Measurements from ENCODE around the gene CBFA2T3. TPM values are rescaled to one million over a fixed set of nuclear protein-coding genes. Genes with fewer than 3 reads are reported as not detected.

Gene CBFA2T3
- total RNA-seq, 1 donor from 2014 or later = 1.4 TPM

DNA sequence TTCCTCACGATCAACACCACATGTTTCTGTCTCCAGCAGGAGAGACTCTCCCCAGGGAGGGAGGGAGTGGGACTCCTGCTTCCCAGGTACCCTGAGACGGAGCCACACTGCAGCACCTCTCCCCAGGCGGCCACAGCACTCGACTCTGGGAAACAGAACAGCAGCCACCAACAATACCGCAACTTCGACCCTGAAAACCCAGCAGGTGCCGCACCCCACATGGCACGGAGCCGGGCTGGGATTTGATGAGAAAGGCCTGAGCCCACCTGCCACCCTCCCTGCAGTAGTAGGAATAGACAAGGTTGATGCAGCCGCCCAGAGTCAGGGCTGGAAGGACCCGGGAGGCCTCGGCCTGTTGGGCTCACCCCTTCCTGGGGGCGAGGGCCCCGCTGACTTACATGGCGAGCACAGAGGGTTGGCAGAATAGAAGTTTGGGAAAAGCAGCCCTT, 134.7 kb downstream of the CBFA2T3 start:
- DNase-seq (ENCODE audit: low spot score) = no peak

DNA sequence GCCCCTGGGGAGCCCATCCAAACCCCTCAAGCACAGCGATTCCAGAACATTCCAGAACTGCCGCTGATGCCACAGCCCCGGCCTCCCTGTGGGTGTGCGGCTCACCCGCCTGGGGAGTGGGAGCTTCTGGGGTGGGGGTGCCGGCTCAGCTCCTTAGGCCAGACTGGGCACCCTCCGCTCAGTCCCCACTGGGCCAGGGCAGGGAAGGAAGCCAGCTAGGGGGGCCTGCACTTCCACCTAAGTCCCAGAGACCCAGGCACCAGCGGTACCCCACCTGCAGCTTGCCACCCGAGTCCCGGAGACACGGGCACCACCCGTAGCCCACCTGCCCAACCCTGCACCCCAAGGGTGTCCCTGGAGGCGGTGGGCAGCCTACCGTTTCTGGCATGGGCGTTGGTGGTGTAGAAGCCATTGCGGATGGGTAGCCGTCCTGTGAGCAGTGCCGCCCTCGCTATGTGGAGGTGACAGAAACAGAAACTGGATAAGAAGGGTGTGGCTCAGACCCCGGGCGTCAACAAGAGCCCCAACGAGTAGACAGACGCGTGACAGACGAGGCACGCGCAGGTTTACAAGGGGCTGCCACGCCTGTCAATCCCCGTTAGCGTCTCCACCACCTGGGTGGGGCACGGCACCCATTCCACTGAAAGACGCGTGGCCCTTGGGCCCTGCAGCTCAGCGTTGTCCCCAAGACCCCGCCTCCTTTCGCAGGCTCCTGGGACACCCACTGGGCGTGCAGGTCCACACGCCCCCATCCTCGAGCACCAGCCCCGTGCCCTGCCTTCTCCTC, 135.3 kb downstream of the CBFA2T3 start:
- no peak for DNase-seq (ENCODE audit: low spot score)

DNA sequence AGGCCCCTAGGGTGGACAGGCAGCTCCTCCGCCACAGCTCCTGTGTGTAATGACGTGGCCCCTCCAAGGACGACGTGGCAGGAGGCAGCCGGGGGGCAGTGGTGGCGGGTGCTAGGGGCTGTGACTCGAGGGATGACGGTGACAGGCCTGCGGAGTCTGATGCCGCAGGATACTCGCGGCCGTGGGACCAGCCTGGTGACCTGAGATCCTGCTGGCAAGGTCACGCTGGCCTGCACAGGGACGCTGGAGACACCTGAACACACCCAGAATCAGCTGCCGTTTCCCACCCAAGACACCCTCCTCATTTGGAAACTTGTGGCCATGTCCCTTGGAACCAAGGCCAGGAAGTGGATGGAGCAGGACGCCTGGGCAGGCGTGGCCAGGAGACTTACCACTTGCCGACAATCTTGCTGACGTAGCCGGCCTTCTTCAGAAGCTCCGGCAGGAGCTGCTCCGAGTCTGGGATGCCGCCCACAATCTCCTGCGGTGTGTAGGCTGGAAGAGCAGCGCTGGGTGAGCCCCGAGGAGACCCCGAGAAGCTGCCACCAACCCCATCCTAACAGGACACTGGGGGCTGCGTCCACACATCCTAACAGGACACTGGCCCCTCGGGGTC, 136.3 kb downstream of the CBFA2T3 start:
- no peak for DNase-seq (ENCODE audit: low spot score)

DNA sequence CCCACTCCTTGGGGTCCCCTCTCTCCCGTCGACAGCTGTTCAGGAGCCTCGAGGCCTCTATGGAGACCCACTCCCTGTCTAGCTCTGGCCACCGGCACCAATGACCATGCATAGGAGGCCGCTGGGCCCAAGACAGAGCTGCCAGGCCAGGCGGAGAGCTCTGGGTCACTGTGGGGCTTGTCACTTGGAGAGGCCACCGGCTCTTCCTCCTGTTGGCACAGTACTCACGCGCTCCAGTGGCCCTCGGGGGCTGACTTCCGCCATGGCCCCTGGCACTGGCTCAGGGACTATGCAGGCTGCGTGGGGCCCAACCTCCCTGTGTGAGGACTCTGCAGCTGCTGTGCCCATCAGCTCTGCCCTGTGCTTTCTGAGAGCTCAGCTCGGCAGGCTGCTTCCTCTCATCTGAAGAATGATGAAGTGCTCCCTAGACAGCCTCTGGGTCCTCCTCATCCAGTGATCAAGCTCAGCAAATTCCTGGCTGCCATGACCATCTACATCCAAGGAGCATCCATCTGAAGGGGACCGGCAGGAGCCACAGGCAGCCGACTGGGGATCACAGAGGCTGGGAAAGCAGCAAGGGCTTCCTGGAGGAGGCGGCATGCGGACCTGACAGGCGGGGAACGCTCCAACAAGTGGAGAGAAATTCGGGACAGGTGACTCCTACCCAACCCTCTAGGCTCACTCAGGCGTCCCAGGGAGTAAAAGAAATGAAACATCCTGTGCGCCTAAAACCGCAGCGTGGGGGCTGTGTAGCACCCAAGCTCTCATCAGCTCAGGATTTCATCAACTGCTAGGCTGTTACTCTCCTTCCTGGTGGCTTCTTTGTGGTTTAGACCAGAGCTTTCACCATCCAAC, 137.0 kb downstream of the CBFA2T3 start:
- no peak for DNase-seq (ENCODE audit: low spot score)

DNA sequence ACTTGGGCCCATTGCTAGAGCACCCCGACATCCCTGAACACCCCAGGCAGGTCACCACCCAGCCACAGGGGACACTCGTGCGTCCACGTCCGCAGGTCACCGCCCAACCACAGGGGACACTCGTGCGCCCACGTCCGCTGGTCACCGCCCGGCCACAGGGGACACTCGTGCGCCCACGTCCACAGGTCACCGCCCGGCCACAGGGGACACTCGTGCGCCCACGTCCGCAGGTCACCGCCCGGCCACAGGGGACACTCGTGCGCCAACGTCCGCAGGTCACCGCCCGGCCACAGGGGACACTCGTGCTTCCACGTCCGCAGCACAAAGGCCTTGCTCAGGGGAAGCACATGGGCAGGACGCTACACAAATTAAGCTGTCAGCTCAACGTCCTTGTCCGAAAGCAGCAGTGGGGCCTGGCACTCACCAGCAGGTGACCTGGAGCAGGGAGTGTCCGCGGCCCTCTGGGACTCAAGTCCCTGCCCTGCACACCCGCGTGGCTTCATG, 137.9 kb downstream of the CBFA2T3 start:
- no peak for DNase-seq (ENCODE audit: low spot score)

DNA sequence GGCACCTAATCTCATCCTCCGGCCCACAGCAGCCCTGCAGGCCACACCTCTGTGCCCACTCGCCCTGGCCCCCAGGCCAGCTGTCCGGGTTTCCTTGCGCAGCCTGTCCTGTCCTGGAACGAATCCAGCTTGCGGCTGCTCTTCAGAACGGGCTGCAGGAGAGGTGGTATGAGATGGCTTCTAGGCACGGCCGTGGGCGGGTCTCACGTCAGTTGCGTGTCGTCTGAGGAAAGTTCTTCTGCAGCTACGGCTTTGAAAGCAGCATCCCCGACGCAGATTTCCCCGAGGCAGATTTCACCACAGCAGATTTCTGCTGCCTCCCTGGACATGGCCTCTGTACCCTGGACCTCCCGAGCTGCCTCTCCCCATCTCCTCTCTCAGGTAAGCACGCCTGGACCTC, 138.4 kb downstream of the CBFA2T3 start:
- DNase-seq (ENCODE audit: low spot score) = no peak

DNA sequence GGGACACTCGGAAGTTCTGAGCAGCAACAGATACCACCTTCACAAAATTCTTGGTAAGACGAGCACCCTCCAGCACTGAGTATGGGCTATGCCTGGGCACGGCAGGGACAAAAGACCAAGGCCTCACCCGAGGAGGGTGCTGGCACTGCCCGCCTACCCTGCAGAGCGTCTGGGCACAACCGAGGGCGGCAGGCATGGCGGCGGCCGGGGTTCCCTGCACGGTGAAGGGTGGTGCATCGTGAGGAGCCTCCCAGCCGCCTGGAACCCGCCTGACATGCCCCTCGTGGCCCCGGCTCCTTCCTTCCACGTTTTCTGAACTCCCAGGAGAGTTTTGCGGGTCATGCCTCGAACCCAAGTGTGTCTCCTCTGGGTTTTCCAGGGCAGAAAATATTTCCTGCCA, 139.2 kb downstream of the CBFA2T3 start:
- no peak for DNase-seq (ENCODE audit: low spot score)

DNA sequence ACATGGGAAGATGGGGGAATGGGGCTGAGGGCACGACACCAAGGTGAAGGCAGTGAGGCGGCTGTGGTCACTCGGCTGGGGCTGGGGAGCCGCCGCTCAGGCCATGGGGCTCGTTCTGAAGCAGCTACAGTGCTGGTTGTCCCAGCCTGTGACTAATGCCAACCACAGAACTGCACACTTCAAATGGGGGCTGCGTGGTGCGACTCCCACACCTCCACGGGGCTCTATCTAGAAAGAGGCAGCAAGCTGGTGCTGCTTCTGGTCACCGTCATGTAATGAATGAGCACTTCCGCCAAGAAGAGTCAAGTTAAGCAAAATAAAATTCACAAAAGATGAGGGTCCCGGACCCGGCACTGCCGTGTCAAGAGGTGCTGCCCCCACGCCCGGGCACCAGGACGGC, 140.2 kb downstream of the CBFA2T3 start:
- no peak for DNase-seq (ENCODE audit: low spot score)

DNA sequence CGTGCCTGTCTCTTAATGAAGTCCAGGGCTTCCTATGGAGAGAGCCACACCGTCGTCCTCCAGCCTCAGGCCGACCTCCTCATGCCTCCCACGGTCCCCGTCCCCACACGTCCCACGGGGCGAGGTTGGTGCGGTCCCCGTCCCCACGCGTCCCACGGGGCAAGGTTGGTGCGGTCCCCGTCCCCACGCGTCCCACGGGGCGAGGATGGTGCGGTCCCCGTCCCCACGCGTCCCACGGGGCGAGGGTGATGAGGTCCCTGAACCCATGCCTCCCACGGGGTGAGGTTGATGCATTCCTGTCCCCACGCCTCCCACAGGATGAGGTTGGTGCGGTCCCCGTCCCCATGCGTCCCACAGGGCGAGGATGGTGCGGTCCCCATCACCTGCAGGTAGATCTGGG, 141.2 kb downstream of the CBFA2T3 start:
- DNase-seq (ENCODE audit: low spot score) = no peak

DNA sequence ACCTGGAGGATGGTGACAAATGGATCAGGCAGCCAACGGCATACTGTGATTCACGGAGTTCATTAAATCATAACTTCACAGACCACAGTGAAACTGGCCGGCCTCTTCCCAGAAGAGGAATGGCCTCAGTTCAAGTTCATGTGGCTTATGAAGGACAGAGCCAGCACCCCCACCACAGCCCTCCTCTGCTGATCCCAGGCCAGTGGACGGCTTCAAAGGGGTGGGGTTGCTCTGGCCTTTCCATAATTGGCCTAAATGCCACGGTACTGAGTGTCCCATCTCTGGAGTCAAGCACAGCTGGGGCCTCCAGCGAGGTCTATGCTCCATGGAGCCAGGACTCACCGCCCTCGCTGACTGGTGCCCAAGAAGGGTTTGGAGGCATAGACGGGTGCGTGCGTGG, 141.6 kb downstream of the CBFA2T3 start:
- no peak for DNase-seq (ENCODE audit: low spot score)

DNA sequence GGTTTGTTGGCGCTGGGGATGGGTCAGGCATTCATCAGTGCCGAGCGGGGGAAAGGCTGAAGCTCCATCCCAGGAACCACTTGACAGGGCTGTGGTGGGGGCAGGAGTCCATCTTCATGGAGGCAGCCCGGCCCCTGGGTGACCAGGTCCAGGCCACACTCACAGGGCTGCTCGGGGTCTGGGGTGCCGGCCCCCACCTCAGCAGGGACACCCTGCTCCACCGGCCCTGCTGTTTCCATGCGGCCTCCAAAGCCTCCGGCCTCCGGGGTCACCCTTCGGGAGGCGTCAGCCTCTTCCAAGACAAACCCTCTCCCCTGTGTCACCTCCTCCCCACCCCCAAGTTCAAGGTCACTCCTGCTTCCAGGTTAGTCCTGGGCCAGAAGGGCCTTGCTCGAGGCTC, 142.3 kb downstream of the CBFA2T3 start:
- no peak for DNase-seq (ENCODE audit: low spot score)

DNA sequence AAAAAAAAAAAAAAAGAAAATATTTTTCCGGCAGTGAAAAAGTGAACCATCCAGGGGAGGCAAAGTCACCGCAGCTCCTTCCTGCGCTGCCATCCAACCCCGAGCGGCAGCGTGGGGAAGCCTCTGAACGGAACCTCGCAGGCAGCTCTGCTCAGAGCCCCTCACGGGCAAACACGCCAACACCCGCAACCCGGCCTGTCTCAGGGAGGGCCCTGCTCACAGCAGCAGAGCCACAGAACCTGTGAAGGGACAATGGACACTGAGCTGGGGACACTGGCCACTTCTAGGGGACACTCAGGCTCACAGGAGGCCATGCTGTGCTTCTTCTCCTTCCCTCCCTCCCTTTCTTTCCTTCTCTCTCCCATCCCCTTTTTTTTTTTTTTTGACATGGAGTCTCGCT, 143.9 kb downstream of the CBFA2T3 start:
- DNase-seq (ENCODE audit: low spot score) = no peak

DNA sequence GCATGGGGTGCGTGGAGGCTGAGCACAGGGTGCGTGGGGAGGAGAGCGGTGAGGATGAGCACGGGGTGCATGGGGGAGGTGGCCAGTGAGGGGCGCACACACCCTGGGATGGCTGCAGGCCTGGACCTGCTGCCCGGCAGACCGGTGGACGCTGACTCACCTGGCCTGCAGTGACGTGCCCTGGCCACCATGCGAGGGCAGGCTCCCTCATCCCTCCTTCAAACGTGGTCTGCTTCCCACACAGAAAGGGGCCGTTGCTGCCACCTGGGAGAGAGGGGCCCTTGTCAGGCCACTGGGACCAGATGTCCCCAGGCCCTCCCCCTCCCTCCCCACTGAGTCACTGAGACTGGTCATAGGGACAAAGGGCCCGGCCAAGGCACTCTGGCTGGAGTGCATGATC, 145.2 kb downstream of the CBFA2T3 start:
- no peak for DNase-seq (ENCODE audit: low spot score)

DNA sequence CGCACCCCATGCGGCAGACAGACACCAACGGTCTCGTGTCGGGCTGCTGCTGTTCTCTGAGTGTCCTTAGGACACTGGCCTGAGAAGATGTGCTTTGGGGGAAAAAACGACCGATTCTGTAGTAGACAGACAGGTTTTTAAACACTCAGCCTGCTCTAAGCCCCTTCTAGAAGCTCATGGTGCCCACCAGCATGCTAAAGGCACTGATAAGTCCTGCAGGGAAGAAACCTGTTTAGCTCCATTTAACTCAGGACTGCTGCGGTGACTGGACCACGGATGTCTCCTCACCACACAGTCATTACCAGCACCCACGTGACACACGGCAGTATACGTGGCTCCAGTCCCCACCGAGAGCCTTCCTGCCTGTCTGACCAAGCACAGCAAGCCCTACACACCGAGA, 146.2 kb downstream of the CBFA2T3 start:
- no peak for DNase-seq (ENCODE audit: low spot score)

DNA sequence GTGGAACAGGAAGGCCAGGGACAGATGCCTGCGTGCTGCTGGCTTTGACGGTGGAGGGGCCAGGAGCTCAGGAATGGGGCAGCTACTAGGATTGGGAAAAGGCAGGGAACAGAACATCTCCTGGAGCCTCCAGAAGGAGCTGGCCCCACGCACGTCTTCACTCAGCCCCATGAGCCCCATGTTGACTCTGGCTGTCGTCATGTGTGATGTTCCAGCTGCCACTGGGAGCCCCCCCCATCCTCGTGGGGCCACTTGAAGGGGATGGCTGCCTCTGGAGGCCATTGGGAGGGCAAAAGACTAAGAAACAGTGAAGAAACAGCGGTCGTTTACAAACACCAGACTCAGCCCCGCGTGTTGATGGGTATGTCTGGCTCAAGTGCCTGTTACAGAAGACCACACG, 146.7 kb downstream of the CBFA2T3 start:
- peak; percentile 84 for DNase-seq (ENCODE audit: low spot score)

DNA sequence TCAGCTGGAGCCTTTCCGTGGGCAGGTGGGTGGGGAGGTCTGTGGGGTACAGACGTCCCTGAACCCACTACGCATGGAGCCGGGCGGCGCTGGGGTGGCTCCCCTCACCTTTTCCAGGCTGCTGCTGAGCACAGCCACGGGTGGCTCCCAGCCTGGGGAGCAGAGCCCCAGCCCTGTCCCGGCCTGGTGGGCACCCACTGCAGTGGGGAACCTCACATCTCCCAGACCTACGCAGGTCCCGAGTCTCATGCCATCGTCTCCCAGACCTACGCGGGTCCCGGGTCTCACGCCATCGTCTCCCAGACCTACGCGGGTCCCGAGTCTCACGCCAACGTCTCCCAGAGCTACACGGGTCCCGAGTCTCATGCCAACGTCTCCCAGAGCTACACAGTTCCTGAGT, 148.3 kb downstream of the CBFA2T3 start:
- DNase-seq (ENCODE audit: low spot score) = no peak

DNA sequence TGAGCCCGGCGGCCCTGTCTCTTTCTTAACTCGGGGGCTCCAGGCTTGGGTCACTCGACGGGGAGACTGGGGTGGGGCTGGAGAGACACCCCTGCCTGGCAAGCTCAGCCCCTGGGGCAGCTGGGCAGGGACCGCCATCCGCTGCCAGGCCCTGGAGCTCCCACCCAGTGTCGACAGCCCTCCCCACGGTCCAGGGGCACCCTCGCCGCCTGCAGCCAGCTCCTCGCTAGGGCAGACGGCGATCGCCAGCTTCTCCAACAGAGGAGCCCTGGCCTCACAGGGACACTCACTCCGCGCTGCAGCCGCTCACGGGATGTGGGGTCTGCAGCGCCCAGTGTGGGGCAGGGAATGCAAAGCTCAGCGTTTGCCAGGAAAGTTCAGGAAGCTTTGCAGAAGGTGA, 149.3 kb downstream of the CBFA2T3 start:
- no peak for DNase-seq (ENCODE audit: low spot score)

DNA sequence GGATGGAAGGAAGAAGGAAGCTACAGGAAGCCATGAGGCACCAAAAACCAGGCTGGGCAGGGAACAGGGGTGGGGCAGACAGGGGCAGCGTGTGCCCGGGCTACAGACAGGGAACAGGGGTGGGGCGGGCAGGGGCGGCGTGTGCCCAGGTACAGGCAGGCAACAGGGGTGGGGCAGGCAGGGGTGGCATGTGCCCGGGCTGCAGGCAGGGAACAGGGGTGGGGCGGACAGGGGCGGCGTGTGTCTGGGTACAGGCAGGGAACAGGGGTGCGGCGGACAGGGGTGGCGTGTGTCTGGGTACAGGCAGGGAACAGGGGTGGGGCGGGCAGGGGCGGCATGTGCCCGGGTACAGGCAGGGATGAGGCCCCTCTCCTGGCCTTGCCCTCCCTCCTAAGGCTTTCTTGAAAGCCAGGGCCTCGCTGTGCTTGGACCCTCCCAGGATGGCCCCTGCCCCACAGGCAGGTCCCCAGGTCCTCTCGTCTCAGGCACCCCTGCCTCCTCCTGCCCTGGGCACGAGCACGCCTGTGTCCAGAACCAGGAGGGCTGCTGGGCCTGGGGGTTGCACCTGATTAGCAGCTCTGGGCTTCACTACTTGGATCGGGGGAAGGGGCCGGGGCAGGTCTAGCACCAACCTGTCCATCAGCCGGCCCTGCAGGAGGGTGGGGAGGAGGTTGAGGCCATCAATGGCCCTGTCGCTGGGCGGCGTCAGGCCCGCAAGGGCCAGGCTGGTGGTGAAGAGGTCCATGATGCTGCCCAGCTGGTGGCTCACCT, 150.8 kb downstream of the CBFA2T3 start:
- no peak for DNase-seq (ENCODE audit: low spot score)

DNA sequence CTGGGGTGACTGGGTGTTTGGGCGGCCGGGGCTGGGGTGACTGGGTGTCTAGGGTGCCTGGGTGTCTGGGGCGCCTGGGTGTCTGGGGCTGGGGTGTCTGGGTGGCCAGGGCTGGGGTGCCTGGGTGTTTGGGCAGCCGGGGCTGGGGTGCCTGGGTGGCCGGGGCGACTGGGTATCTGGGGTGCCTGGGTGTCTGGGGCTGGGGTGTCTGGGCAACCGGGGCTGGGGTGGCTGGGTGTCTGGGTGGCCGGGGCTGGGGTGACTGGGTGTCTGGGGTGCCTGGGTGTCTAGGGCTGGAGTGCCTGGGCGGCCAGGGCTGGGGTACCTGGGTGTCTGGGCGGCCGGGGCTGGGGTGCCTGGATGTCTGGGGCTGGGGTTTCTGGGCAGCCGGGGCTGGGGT, 151.9 kb downstream of the CBFA2T3 start:
- DNase-seq (ENCODE audit: low spot score) = no peak

All from umbilical cord (tissue), 2 donors.